NCI-H510A (cell line): ENCODE data around the gene ITPR1.

ENCODE experiments used
- DNase-seq: peaks from one replicate; lab custom pipeline; 2025; lab: John Stamatoyannopoulos, UW

Gene ITPR1

DNA sequence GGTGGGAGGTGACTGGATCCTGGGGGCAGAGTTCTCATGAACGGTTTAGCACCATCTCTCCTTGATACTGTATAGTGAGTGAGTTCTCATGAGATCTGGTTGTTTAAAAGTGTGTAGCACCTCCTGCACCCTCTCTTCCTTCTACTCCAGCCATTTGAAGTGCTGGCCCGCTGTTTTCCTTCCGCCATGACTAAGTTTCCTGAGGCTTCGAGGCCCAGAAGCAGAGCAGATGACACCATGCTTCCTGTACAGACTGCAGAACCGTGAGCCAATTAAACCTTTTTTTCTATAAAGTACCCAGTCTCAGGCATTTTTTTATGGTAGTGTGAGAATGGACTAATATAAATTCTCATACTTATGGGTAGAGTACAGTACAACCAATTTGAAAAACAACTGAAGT lies 362.5 kb downstream of the ITPR1 start:
- no peak for DNase-seq

DNA sequence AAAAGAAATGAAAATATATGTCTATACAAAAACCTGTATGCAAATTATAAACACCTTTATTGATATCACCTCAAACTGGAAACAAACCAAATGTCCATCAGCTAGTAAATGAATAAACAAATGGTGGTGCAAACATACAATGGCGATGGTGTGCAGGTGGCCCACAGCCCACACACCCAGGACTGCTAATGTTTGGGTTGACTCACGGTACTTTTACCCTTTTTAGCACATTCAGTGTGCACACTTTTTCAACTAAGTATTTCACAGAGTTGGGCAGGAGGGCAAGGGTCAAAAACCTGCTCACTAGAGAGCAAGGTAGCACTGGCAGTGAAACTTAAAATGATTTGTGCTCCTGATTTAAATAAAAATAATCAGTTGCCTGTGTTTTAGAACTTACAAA lies 363.0 kb downstream of the ITPR1 start:
- DNase-seq, result no peak

DNA sequence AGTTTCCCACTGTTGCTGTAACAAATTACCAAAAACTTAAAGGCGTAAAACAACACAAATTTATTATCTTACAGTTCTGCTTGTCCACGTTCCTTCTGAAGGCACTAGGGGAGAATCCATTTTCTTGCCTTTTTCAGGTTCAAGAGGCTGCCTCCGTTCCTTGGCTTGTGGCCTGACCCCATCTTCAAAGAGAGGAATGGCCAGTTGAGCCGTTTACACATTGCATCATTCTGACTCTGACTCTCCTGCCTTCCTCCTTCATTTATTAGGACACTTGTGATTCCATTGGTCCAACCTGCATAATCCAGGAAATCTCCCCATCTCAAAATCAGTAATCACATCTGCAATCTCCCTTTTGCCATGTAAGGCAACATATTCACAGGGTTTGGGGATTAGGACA lies 363.4 kb downstream of the ITPR1 start:
- no peak for DNase-seq

DNA sequence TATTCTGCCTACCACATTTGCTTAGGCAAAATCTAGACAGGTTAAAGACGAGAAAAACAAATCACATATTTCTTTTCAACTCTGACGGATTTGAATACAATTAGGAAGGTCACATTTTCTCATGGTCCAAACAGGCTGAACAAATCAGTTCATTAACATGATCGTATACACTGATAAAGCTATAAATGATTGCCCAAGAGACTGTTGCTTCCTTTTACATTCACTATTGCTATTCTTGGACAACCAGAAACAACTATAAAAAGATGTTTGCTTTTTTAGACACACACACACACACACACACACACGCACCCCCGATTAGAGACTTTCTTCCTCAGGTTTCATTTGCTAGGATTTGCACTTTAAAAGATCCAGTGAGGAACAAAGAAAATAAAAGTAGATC lies 363.8 kb downstream of the ITPR1 start:
- no peak for DNase-seq

DNA sequence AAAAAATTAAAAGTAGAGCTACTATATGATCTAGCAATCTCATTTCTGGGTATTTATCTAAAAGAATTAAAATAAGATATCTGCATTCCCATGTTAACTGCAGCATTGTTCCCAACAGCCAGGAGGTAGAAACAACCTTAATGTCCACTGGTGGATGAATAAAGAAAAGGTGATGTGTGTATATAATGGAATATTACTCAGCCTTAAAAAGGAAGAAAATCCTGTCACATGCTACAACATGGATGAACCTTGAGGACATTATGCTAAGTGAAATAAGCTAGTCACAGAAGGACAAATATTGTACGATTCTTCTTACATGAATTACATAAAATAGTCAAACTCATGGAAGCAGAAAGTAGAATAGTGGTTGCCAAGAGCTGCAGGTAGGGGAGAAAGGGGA lies 366.6 kb downstream of the ITPR1 start:
- DNase-seq, result no peak

DNA sequence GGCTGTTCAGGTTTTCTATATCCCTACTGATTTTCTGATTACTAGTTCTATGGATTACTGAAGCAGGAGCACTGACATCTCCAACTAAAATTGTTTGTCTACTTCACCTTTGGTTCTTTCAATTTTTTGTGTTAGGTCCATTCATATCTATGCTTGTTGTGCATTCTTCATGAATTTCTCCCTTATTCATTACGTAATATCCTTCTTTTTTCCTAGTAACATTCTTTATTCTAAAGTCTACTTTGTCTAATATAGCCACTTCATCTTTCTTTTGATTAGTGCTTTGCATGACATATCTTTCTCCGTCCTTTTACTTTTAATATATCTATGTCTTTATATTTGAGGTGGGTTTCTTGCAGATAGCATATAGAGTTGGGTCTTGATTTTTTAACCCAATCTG lies 369.8 kb downstream of the ITPR1 start:
- no peak for DNase-seq

- no peak for DNase-seq
Measured at GRCh38 chr3:4864503-4864902, 371.4 kb downstream of the ITPR1 start.

- no peak for DNase-seq
Measured at GRCh38 chr3:4865714-4866113, 372.6 kb downstream of the ITPR1 start.

DNA sequence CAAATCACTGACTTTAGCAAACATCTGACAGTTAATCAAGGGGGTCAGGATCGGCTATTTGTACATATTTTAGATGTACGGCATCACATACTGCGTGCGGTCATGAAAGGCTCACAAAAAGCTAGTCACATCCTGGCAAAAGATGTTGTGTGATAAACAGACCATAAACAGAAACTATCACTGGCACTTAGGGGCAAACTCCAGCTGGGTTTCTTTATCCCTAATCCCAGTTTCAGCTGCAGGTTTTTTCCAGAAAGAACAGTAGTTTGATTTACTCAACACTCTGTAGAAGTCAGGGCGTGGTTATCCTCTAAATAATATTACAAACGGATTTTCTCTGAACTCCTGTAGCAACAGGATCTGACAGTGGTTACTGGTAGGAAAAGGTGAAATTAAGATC lies 373.7 kb downstream of the ITPR1 start:
- DNase-seq, result no peak

- DNase-seq, result no peak
Measured at GRCh38 chr3:4877173-4877787, 384.1 kb downstream of the ITPR1 start.

GRCh38 chr3:4880850-4881249 lies 387.7 kb downstream of the ITPR1 start:
- no peak for DNase-seq

- DNase-seq, result no peak
Measured at GRCh38 chr3:4882548-4882947, 389.4 kb downstream of the ITPR1 start.

DNA sequence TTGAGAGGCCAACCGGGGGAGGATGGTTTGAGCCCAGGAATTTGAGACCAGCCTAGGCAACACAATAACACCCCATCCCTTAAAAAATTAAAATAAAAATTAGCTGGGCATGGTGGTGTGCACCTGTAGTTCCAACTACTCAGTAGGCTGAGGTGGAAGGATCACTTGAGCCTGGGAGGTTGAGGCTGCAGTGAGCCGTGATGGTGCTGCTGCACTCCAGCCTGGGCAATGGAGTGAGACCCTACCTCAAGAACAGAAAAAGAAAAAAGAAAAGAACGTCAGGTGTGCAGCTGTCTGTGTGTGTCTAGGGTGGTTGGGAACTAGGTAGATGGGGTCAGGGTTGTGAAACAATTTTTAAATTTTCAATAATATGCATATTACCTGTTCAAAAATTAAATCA lies 389.9 kb downstream of the ITPR1 start:
- DNase-seq, result no peak

- no peak for DNase-seq
Measured at GRCh38 chr3:4884888-4885287, 391.7 kb downstream of the ITPR1 start.

DNA sequence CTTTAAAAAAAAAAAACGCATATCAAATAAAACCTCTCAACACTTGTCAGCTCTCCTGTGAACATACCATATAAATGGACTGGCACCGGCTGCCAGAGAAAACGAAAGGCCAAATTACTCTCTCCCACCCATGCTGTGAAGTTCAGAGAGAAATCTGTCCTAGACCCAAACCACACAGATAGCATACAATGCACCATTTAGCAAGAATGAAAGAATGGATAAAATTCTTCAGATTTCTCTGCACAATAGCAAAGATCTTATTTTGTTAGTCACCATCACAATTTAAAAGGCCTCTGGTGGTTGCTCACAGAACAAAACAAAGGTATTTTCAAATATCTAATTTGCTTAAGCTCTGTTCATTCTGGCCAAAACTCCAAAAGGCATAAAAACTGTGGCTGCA lies 392.2 kb downstream of the ITPR1 start:
- DNase-seq, result no peak

DNA sequence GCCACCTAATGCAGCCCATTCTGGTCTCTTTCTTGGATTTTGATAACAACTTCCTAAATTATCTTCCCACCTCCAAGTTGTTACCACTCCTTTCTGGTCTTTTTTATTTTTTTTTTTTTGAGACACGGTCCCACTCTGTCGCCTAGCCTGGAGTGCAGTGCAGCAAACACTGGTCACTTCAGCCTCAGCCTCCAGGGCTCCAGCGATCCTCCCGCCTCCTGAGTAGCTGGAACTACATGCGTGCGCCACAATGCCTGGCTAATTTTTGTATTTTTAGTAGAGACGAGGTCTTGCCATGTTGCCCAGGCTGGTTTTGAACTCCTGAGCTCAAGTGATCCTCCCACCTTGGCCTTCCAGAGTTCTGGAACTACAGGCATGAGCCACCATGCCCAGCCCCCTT lies 393.3 kb downstream of the ITPR1 start:
- no peak for DNase-seq

DNA sequence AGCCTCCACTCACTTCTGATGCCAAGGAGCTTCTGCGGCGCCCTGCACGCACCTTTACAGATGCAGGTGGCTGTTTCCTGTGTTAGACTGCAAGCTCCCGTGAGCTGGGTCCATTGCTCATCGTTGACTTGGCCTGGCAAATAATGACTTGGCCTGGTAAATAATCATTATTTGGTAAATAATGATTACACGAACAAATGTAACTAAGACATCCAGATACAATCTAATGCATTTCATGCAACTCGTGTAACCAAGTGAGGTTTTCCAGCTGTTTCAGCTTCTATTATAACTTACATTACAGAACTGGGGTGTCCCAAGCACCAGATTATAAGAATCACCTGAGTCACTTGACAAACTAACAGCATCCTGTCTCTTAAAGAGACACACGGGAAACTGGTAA lies 394.0 kb downstream of the ITPR1 start:
- DNase-seq, result no peak

DNA sequence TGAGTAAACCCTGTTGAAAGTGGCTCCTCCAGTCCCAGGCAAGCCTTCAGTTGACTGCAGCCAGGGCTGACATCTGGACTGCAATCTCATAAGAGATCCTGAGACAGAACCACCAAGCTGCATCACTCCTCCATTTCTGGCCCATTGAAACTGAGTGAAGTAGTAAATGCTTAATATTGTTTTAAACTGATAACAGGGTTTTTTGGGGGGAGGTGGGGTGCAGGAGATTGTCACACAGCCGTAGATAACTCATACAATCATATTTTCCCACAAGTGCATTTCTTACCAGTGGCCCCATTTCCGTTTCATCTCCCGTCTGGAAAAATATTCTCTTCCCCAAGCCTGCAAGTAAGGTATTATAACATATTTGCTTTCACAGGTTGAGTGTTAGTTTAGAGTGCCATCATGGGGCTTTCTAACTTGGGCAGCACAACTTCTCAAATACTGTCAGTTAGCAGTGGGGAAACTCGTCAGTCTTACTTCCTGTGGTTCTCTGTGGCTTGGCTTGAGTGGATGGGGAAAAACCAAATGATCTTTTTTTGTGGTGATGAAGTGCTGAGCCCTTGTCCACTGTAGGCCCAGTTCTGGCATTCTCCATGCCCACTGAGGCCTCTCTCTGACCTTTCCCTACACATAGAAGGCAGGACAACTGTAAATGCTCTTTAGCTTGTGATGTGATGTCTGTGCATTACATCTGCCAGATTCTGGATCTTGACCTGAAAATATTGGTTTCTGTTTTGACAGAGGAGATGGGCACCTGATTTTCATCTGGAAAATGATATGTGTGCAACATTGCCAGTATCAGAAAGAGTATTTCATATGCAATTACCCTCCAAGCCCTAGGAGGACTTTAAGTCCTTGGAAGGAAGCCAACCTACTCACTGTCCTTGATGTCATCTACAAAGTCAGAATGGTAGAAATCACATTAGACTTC lies 396.0 kb downstream of the ITPR1 start:
- DNase-seq, result no peak

- DNase-seq, result no peak
Measured at GRCh38 chr3:4889896-4890295, 396.7 kb downstream of the ITPR1 start.

DNA sequence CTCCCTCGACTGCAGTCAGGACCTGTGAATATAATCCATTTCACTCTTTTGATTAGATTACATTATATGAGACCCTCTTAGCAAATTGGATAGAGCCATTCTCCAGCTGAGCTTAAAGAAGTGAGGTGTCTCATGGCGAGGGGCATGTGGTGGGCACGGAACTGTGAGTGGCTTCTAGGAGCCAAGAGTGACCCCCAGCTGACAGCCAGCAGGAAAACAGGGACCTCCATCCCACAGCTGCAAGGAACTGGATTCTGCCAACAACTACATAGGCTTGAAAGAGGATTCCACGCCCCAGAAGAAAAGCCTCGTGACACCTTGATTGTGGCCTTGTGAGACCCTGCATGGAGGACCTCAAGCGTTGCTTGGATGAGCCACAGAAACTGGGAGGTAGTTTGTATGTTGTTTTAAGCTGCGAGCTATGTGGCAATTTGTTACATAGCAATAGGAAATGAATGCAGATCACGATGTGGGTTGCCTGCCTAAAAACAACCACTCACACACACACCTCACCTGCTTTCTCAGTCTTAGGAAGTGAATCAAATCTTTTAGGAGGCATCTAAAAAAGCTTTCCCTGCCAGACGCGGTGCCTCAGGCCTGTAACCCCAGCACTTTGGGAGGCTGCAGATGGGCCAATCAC lies 401.9 kb downstream of the ITPR1 start:
- DNase-seq, result no peak

GRCh38 chr3:4895838-4896237 lies 402.7 kb downstream of the ITPR1 start:
- DNase-seq, result no peak
